ENCODE results near the gene PDGFA. TPM values are rescaled to one million over a fixed set of nuclear protein-coding genes. Genes with fewer than 3 reads are reported as not detected.

The PDGFA gene
- total RNA-seq, 1 donor from 2014 or later, result 26.0 TPM

GRCh38 chr7:536231-536630, 16.6 kb upstream of the PDGFA start:
- Histone ChIP-seq H3K36me3 (no peaks in the 10 kb centered on the region), H3K27me3 (ENCODE audit: low read depth) (no peaks in the 10 kb centered on the region), H3K4me3 (no peak overlapping the region), H3K9me3 (replicated peaks) (peaks cover 5% of the 10 kb centered on the region), H3K4me1 (peaks cover 12% of the 10 kb centered on the region), H3K27ac (replicated peaks) (no peak overlapping the region)
- intact Hi-C loops (cut with micrococcal nuclease), result no loop called here
- no peak for TF ChIP-seq CTCF (IDR thresholded peaks at IDR 0.05; ENCODE audit: borderline replicate concordance)
- no peak for DNase-seq

DNA sequence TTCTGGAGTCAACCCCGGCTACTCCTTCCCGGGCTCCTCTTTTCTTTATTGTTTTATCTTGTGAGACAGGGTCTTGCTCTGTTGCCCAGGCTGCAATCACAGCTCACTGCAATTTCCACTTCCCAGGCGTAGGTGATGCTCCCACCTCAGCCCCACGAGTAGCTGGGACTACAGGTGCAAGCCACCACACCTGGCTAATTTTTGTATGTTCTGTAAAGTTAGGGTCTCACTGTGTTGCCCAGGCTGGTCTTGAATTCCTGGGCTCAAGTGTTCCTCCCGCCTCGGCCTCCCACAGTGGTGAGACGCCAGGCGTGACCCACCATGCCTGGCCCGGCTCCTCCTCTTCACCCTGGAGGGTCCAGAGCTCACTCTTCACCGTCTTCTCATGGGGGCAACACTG, 15.3 kb upstream of the PDGFA start:
- H3K27me3 ChIP-seq (ENCODE audit: low read depth), result peaks cover 9% of the 10 kb centered on the region
- no peaks in the 10 kb centered on the region for H3K36me3 ChIP-seq
- H3K9me3 ChIP-seq (replicated peaks), result no peaks in the 10 kb centered on the region
- H3K27ac ChIP-seq (replicated peaks), result no peak overlapping the region
- H3K4me3 ChIP-seq, result no peak overlapping the region
- TF ChIP-seq CTCF (IDR thresholded peaks at IDR 0.05; ENCODE audit: borderline replicate concordance), result no peak
- intact Hi-C loops (cut with micrococcal nuclease), result no loop called here
- no peak for DNase-seq
- H3K4me1 ChIP-seq, result peaks cover 12% of the 10 kb centered on the region

DNA sequence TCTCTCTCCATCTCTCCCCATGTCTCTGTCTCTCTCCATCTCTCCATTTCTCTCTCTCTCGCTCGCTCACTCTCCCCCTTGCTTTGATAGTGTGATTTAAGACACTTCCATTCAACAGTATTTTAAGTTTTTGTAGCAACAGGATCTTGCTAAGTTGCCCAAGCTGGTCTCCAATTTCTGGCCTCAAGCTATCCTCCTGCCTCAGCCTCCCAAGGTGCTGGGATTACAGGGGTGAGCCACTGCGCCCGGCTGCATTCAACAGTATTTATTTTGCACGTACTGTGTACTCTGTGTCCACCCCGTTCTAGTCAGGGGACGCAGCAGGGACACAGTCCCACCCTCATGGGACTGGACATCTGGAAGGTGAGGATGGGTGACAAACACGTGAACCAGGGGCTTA, 14.4 kb upstream of the PDGFA start:
- Histone ChIP-seq H3K4me3 (no peak overlapping the region), H3K27me3 (ENCODE audit: low read depth) (peaks cover 15% of the 10 kb centered on the region), H3K36me3 (no peaks in the 10 kb centered on the region), H3K4me1 (peaks cover 12% of the 10 kb centered on the region), H3K9me3 (replicated peaks) (no peaks in the 10 kb centered on the region), H3K27ac (replicated peaks) (no peak overlapping the region)
- no peak for DNase-seq
- intact Hi-C loops (cut with micrococcal nuclease), result no loop called here
- TF ChIP-seq CTCF (IDR thresholded peaks at IDR 0.05; ENCODE audit: borderline replicate concordance), result no peak

DNA sequence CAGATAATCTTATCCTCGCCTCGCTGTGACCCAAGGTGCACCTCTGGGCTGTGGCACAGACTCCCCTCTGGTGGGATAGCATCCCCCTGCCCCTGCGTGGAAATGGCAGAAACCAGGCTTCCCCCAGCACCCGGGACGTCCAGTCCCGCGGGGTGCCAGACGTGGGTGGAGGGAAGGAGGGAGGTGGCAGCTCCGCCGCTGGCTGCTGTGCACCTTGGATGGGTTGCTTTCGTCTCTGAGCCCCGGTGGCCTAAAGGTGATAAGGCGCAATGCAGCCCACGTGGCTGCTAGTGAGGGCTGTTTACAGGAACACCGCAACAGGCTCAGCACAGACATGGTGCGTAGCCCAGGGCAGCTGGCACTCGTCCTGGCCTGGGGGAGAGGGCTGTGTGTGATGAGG, 13.6 kb upstream of the PDGFA start:
- Histone ChIP-seq H3K27ac (replicated peaks) (no peak overlapping the region), H3K4me3 (no peak overlapping the region), H3K4me1 (peaks cover 7% of the 10 kb centered on the region), H3K36me3 (no peaks in the 10 kb centered on the region), H3K27me3 (ENCODE audit: low read depth) (peaks cover 15% of the 10 kb centered on the region), H3K9me3 (replicated peaks) (no peaks in the 10 kb centered on the region)
- intact Hi-C loops (cut with micrococcal nuclease), result no loop called here
- no peak for TF ChIP-seq CTCF (IDR thresholded peaks at IDR 0.05; ENCODE audit: borderline replicate concordance)
- no peak for DNase-seq

GRCh38 chr7:532379-533143, 12.9 kb upstream of the PDGFA start:
- H3K27me3 ChIP-seq (ENCODE audit: low read depth), result peaks cover 15% of the 10 kb centered on the region
- peaks cover under 1% of the 10 kb centered on the region for H3K4me1 ChIP-seq
- peaks cover 3% of the 10 kb centered on the region for H3K9me3 ChIP-seq (replicated peaks)
- intact Hi-C loops (cut with micrococcal nuclease), result no loop called here
- DNase-seq, result no peak
- H3K36me3 ChIP-seq, result no peaks in the 10 kb centered on the region
- no peak for TF ChIP-seq CTCF (IDR thresholded peaks at IDR 0.05; ENCODE audit: borderline replicate concordance)
- no peak overlapping the region for H3K4me3 ChIP-seq
- no peak overlapping the region for H3K27ac ChIP-seq (replicated peaks)
